Activated CD4-positive, CD25-positive, alpha-beta regulatory T cell (primary cell): ENCODE measurements around the gene CHST12.
"Not testable (repeated sequence)": the region's sequence is repeated elsewhere in the genome, so short reads cannot be mapped to it uniquely, and the experiment has no call there.

Experiments used
- DNase-seq, 4 experiments: peaks; one replicate each; lab custom pipeline; 2025; lab: John Stamatoyannopoulos, UW

The CHST12 gene

GRCh38 chr7:2460641-2461040 is 57.2 kb downstream of the CHST12 start:
- no peak for DNase-seq

GRCh38 chr7:2461268-2462026 is 58.0 kb downstream of the CHST12 start:
- DNase-seq: no peak

GRCh38 chr7:2462731-2463130 is 59.3 kb downstream of the CHST12 start:
- no peak for DNase-seq

GRCh38 chr7:2465928-2466327 is 62.5 kb downstream of the CHST12 start:
- DNase-seq: no peak

- DNase-seq: no peak
These were observed 63.3 kb downstream of the CHST12 start for GRCh38 chr7:2466675-2467074.

- DNase-seq: no peak
These were observed 64.8 kb downstream of the CHST12 start for GRCh38 chr7:2468227-2468626.

GRCh38 chr7:2469460-2470203 is 66.2 kb downstream of the CHST12 start:
- DNase-seq: not testable (repeated sequence)

- no peak for DNase-seq
These were observed 67.0 kb downstream of the CHST12 start for GRCh38 chr7:2470204-2471021.

- DNase-seq: no peak
These were observed 67.6 kb downstream of the CHST12 start for GRCh38 chr7:2471022-2471329.

- DNase-seq: no peak
These were observed 68.0 kb downstream of the CHST12 start for GRCh38 chr7:2471396-2471795.

- DNase-seq: no peak
These were observed 69.3 kb downstream of the CHST12 start for GRCh38 chr7:2472739-2473138.

- DNase-seq: no peak
These were observed 70.2 kb downstream of the CHST12 start for GRCh38 chr7:2473496-2474180.

GRCh38 chr7:2474224-2474623 is 70.8 kb downstream of the CHST12 start:
- DNase-seq: no peak

GRCh38 chr7:2474813-2475677 is 71.6 kb downstream of the CHST12 start:
- no peak for DNase-seq

GRCh38 chr7:2475678-2476015 is 72.2 kb downstream of the CHST12 start:
- no peak for DNase-seq

- no peak for DNase-seq
These were observed 72.9 kb downstream of the CHST12 start, which contains the start of gene GRIFIN for GRCh38 chr7:2476298-2476697. TSS of gene GRIFIN (minus strand) at chr7:2476398. CDS start at chr7:2476383, 15 bp downstream.

- DNase-seq: no peak
These were observed 73.5 kb downstream of the CHST12 start for GRCh38 chr7:2476776-2477446.

GRCh38 chr7:2477447-2478398 is 74.3 kb downstream of the CHST12 start:
- peak; percentile 18 to 57 (median 32) for DNase-seq

GRCh38 chr7:2478399-2478785 is 75.0 kb downstream of the CHST12 start:
- no peak for DNase-seq
